H1 (cell line): ENCODE measurements around the gene CORO1C. TPM values are rescaled to one million over a fixed set of nuclear protein-coding genes. Genes with fewer than 3 reads are reported as not detected.

Experiments
- CBX5 ChIP-seq: fragments of 300-800, 300-1000 bp; sonication (generic); IDR thresholded peaks from 2 replicates; pipeline ENCODE4 v1.7.1; 2016; ENCODE audit warnings: antibody characterized with exemption, low read length, low read depth
- CBX8 ChIP-seq: fragments of 300-800, 300-1000 bp; sonication (generic); IDR thresholded peaks from 2 replicates; pipeline ENCODE4 v1.7.1; 2016; ENCODE audit warnings: low read depth, low read length, borderline replicate concordance
- CHD1 ChIP-seq: IDR thresholded peaks from 2 replicates; pipeline ENCODE4 v1.6.1; 2012; ENCODE audit warnings: low read depth, low read length, improper control_type of control experiment
- CREB1 ChIP-seq: IDR thresholded peaks from 2 replicates; pipeline ENCODE4 v1.6.1; 2012; ENCODE audit warnings: inconsistent platforms
- EGR1 ChIP-seq: IDR thresholded peaks from 2 replicates; pipeline ENCODE4 v1.6.1; 2011; ENCODE audit warnings: low read depth, low read length, borderline replicate concordance
- HDAC2 ChIP-seq, 2 experiments: fragments of 300-600 bp in 1 of 2; sonication (generic) in 1 of 2; IDR thresholded peaks; 2 replicates each; pipeline ENCODE4 v1.6.1; 2011 to 2012; ENCODE audit warnings: low read depth in 2 of 2, low read length in 2 of 2, mild to moderate bottlenecking in 2 of 2, moderate library complexity in 2 of 2, borderline replicate concordance in 1 of 2, inconsistent platforms in 1 of 2
- HDAC6 ChIP-seq: IDR thresholded peaks from one replicate; pipeline ENCODE4 v1.7.1; 2012; ENCODE audit warnings: low read depth, mild to moderate bottlenecking, inconsistent platforms, low read length, moderate library complexity
- KDM4A ChIP-seq: IDR thresholded peaks from one replicate; pipeline ENCODE4 v1.7.1; 2012; ENCODE audit warnings: low read depth, mild to moderate bottlenecking, moderate library complexity, low read length, inconsistent platforms; ENCODE audit not compliant: severe bottlenecking
- NANOG ChIP-seq: IDR thresholded peaks from 2 replicates; pipeline ENCODE4 v1.6.1; 2011; ENCODE audit warnings: low read length, low read depth, mild to moderate bottlenecking, inconsistent platforms; ENCODE audit not compliant: insufficient read depth, poor library complexity, severe bottlenecking
- RAD21 ChIP-seq, 2 experiments: IDR thresholded peaks in 1 of 2; conservative IDR thresholded peaks in 1 of 2; 2 replicates each; pipeline ENCODE4 v1.6.1; 2011; ENCODE audit warnings: low read depth in 2 of 2, low read length in 2 of 2, improper control_type of control experiment in 1 of 2, inconsistent platforms in 1 of 2, mild to moderate bottlenecking in 1 of 2, moderate library complexity in 1 of 2
- RBBP5 ChIP-seq: IDR thresholded peaks from 2 replicates; pipeline ENCODE4 v1.7.1; 2012; ENCODE audit warnings: low read depth, mild to moderate bottlenecking, inconsistent platforms, low read length, moderate library complexity, borderline replicate concordance
- SRF ChIP-seq: IDR thresholded peaks from 2 replicates; pipeline ENCODE4 v1.6.1; 2011; ENCODE audit warnings: mild to moderate bottlenecking, low read depth, low read length, moderate library complexity
- TAF7 ChIP-seq: optimal IDR thresholded peaks from 2 replicates; pipeline ENCODE3; 2011; ENCODE audit warnings: low read depth, mild to moderate bottlenecking, inconsistent platforms, low read length, moderate library complexity, borderline replicate concordance
- TEAD4 ChIP-seq: IDR thresholded peaks from 2 replicates; pipeline ENCODE4 v1.6.1; 2012; ENCODE audit warnings: low read depth, low read length, inconsistent platforms, mixed read lengths
- polyA plus RNA-seq, 7 experiments: library from polyadenylated mRNA; depleted of rRNA in 3 of 7; stranded (reverse) in 5 of 7; unstranded in 2 of 7; fragments of >200 nt in 5 of 7; fragments of 200-250 nt in 2 of 7; gene quantifications; 1 replicate in 5 of 7; 2 replicates in 1 of 7; 4 replicates in 1 of 7; pipeline versions ENCODE4 v1.2.1 to v1.2.3, GENCODE V29; 2011 to 2013; ENCODE audit warnings: missing spikeins in 2 of 7, mixed read lengths in 2 of 7
- total RNA-seq: library from RNA; stranded (reverse); fragmentation: NEBNext Ultra II Directional; extraction: Animal tissue kit (Norgen Biotek cat#: 25700); gene quantifications from 2 replicates; pipeline ENCODE4 v1.2.1, GENCODE V29; 2021
- TF ChIP-seq, protein P1 (sequence below): IDR thresholded peaks from 2 replicates; pipeline ENCODE4 v1.6.1; 2012; ENCODE audit warnings: inconsistent platforms
- TF ChIP-seq, protein P2 (sequence below): IDR thresholded peaks from 2 replicates; pipeline ENCODE4 v1.6.1; 2011; ENCODE audit warnings: low read depth, mild to moderate bottlenecking, low read length; ENCODE audit not compliant: insufficient read depth

The CORO1C gene
- total and polyA plus RNA-seq, 2 of the 8 experiments (the other 6 are each of a cell fraction or from before 2014, with no cell fraction given), result 72.7 to 120 TPM

DNA sequence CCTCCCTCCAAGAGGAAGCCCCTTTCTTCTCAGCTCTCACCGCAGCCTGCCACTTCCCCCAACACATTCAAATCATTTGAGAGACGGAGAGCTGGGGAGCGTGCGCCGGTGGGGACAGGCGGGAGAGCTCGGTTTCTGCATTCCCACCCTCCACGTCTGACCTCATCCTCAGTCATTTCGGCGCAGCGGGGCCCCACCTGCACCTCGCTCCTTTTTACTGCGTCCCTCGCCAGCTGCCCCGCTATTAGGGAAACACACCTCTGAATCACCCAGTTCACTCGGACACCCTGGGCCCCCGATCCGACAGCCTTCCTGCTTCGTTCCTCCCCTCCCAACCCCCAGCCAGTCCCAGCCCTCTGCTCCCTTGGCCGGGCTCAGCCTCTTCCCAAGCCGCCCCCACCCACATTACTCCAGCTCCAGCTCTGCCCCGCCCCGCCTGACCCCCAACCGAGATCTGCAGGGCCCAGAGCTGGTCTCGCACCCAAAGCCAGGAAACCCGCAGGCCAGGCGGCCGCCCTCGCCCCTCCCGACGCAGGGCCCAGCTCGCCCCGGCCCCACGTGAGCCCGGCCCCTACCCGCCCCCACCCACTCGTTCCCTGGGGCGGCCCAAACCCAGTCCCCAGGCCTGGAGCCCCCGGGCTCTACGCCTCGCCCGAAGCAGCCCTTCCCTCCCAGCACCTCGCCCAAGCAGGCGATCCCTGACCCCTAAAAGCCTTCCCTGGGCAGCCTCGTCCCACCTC, 783 bp downstream of the CORO1C start (continued):
- TF ChIP-seq HDAC2 (IDR thresholded peaks at IDR 0.05; ENCODE audit: borderline replicate concordance in 1 of 2, low read depth in 2 of 2, low read length in 2 of 2) (no peak; a peak in 1 of 4 replicates), CBX8 (no peak), EGR1 (no peak), NANOG (no peak), CHD1 (no peak), KDM4A (no peak), RBBP5 (peak; percentile 91), RAD21 (IDR thresholded peaks at IDR 0.05 in 1 of 2, conservative IDR thresholded peaks at IDR 0.05 in 1 of 2; ENCODE audit: low read depth in 2 of 2, low read length in 2 of 2) (peak in 1 of 2 experiments; percentile 15; a peak in 1 of 4 replicates), CREB1 (peak; percentile 54), HDAC6 (no peak), TAF7 (no peak), SRF (no peak), TEAD4 (no peak), CBX5 (no peak)
- TF ChIP-seq, protein P1, sequence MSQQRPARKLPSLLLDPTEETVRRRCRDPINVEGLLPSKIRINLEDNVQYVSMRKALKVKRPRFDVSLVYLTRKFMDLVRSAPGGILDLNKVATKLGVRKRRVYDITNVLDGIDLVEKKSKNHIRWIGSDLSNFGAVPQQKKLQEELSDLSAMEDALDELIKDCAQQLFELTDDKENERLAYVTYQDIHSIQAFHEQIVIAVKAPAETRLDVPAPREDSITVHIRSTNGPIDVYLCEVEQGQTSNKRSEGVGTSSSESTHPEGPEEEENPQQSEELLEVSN, result no peak
- TF ChIP-seq, protein P2, sequence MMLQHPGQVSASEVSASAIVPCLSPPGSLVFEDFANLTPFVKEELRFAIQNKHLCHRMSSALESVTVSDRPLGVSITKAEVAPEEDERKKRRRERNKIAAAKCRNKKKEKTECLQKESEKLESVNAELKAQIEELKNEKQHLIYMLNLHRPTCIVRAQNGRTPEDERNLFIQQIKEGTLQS, result no peak
